AG04450 (cell line): Measurements from ENCODE around the gene PSMD13. TPM values are rescaled to one million over a fixed set of nuclear protein-coding genes. Genes with fewer than 3 reads are reported as not detected.

Source experiments
- CTCF ChIA-PET: fragments of 300-600, 350-600 bp; formaldehyde crosslinking; extraction: SDS; loops from one replicate; lab custom pipeline; 2022; ENCODE audit warnings: antibody characterized with exemption, inconsistent platforms; lab: Charles Lee
- POLR2A ChIA-PET: fragments of 350-600 bp; formaldehyde crosslinking; extraction: SDS; loops from one replicate; lab custom pipeline; 2021; ENCODE audit warnings: antibody characterized with exemption, inconsistent platforms; lab: Yijun Ruan, JAX
- DNase-seq: peaks from one replicate; pipeline ENCODE4 v3.0.0-alpha.2; 2011; ENCODE audit warnings: low read depth, low spot score
- H3K27ac ChIP-seq: one replicate; pipeline ENCODE4 v1.5.1; 2012; ENCODE audit warnings: low read depth, low read length, control low read depth
- H3K27me3 ChIP-seq: one replicate; pipeline ENCODE4 v1.6.0; 2012; ENCODE audit warnings: low read length; ENCODE audit not compliant: control insufficient read depth, insufficient read depth
- H3K4me3 ChIP-seq: 2 replicates; pipeline ENCODE4 v1.5.1; 2011; ENCODE audit warnings: mild to moderate bottlenecking, low read depth, low read length, control low read depth
- H3K9me3 ChIP-seq: 2 replicates; pipeline ENCODE4 v1.5.1; 2012; ENCODE audit warnings: low read length; ENCODE audit not compliant: control insufficient read depth, insufficient read depth
- polyA plus RNA-seq: library from polyadenylated mRNA; depleted of rRNA; stranded (reverse); fragments of >200 nt; gene quantifications from 2 replicates; pipeline ENCODE4 v1.2.3, GENCODE V29; 2011
- TF ChIP-seq, protein P1 (sequence below): IDR thresholded peaks from 2 replicates; pipeline ENCODE4 v1.5.1; 2011; ENCODE audit warnings: low read depth, low read length, control low read depth, inconsistent platforms

The PSMD13 gene
- polyA plus RNA-seq, 1 experiment, result 148 TPM

DNA sequence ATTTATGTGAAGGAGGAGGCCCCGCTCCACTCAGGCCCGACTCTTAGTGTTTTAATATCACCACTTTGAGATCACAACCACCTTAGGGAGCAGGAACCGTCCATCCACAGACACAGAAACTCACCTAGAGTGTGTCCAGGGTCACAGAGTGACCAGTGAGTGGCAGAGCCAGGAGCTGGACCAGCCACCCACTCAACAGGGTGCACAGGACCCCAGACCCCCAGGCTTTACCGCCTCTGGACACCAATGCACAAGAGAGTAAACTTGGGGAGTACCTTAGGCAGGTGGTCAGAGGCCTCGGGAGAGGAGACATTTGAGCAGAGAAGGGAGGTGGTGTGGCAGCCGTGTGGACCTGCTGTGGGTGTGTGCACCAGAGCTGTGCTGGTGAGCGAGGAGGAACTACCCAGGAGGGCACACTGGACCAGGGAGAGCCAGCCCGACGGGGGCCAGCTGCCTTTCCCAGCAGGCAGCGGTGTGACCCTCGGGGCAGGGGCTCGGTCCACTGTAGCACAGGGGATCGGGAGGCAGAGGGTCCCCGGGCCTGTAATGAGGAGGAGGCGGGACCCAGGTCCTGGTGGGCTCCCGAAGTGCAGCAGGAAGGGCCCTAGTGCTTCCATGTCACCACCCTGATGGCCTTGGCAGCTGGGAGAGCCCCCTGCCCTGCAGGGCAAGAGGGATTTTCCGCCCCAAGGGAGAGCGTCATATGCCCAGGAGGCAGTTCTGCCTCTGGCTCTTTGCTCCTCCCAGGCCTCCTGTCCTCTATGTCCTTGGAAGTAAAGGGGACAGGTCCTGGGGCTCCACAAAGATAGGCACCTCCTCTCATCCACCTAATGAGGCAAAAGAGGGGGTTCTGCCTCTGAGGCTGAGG, 33.9 kb downstream of the PSMD13 start:
- DNase-seq, result no peak
- Histone ChIP-seq H3K27me3 (peaks cover 29% of the 10 kb centered on the region), H3K27ac (no peak overlapping the region), H3K4me3 (no peak overlapping the region), H3K9me3 (peaks cover 15% of the 10 kb centered on the region; the same call in 1 of the 2 replicates)
- TF ChIP-seq, protein P1, sequence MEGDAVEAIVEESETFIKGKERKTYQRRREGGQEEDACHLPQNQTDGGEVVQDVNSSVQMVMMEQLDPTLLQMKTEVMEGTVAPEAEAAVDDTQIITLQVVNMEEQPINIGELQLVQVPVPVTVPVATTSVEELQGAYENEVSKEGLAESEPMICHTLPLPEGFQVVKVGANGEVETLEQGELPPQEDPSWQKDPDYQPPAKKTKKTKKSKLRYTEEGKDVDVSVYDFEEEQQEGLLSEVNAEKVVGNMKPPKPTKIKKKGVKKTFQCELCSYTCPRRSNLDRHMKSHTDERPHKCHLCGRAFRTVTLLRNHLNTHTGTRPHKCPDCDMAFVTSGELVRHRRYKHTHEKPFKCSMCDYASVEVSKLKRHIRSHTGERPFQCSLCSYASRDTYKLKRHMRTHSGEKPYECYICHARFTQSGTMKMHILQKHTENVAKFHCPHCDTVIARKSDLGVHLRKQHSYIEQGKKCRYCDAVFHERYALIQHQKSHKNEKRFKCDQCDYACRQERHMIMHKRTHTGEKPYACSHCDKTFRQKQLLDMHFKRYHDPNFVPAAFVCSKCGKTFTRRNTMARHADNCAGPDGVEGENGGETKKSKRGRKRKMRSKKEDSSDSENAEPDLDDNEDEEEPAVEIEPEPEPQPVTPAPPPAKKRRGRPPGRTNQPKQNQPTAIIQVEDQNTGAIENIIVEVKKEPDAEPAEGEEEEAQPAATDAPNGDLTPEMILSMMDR, result no peak
- POLR2A ChIA-PET, result no interaction called here
- CTCF ChIA-PET, result no interaction called here

DNA sequence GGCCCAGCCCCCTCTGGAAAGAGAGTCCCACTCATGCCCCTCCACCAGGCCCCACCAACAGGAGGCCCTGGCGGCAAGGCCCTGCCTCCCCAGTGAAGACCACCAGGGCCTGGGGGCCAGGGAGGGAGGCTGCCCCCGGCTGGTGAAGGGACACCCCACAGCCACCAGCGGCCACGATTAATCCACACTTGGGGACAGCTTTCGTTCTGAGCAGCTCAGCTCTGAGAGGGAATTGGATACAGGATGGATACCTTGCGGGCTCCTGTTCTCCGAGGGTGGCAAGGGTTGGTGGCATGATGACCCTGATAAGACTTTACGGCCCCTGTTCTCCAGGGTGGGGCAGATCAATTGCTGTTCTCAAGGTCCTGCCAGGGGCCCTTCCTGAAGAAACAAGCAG, 34.5 kb downstream of the PSMD13 start:
- no peak overlapping the region for H3K27ac ChIP-seq
- ChIA-PET CTCF (interaction anchor here (0.6 kb wide), 1 partner anchor 33 kb away, joined by 3 read pairs; no protein-coding TSS in a partner anchor), POLR2A (interaction anchor here (0.6 kb wide), 1 partner anchor 12 kb away, joined by 3 read pairs; no protein-coding TSS in a partner anchor)
- no peak for DNase-seq
- TF ChIP-seq, protein P1, result no peak
- H3K4me3 ChIP-seq, result no peak overlapping the region
- peaks cover 10% of the 10 kb centered on the region; the same call in 1 of the 2 replicates for H3K9me3 ChIP-seq
- H3K27me3 ChIP-seq, result peaks cover 29% of the 10 kb centered on the region

DNA sequence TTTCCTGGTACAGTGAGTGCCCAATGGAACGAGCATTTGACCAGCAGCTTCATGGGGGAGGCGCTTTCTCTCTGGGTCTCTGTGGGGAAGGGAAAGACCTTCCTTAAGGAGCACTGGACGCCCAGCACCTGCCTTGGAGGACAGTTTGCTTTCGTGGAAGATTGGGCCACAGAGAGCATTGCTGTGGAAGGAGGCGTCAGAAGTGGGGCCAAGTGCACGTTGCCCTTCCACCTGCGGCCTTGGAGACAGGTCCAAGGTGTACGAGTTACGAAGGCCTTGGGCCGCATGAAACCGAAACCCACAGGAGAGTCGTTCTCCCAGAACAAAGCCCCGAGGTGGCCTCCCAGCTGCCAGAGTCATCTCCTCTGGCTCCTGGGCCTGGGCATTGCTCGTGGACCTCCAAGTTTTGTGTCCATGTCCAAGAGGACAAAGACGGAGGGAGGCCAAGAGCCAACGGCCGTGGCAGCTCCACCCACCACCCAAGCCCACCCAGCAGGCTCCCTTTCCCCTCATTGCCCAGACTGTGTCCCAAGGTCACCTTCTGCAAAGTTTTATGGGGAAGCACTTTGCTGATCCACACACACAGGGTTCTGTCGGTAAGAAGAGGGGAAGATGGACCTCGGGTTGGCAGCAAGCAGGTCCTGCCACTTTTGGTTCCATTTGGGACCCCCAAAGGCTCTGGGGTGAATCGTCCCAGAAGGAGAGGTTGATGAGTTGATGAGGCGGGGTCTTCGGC, 35.6 kb downstream of the PSMD13 start:
- peaks cover 10% of the 10 kb centered on the region; the same call in 1 of the 2 replicates for H3K9me3 ChIP-seq
- TF ChIP-seq, protein P1, result no peak
- no peak overlapping the region for H3K4me3 ChIP-seq
- H3K27me3 ChIP-seq, result peaks cover 35% of the 10 kb centered on the region
- CTCF ChIA-PET, result interaction anchor here (0.6 kb wide), 1 partner anchor 32 kb away, joined by 3 read pairs; no protein-coding TSS in a partner anchor
- no peak overlapping the region for H3K27ac ChIP-seq
- POLR2A ChIA-PET, result interaction anchor here (0.6 kb wide), 1 partner anchor 11 kb away, joined by 3 read pairs; no protein-coding TSS in a partner anchor
- DNase-seq, result no peak

DNA sequence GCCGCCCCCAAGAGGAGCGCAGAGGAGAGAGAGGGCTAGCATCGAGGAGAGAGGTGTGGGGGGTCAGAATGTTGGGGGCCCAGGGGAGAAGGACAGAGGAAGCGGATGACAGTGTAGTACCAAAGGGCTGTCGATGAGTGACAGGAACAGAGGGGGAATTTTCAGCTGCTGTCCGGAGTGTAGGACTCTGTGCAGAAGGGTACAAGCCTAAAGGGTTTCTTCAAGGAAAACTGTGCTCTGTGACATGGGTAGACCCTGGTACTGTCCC, 36.1 kb downstream of the PSMD13 start:
- Histone ChIP-seq H3K27me3 (peaks cover 40% of the 10 kb centered on the region), H3K9me3 (peaks cover 6% of the 10 kb centered on the region; the same call in 1 of the 2 replicates), H3K27ac (no peak overlapping the region), H3K4me3 (no peak overlapping the region)
- ChIA-PET CTCF (no interaction called here), POLR2A (no interaction called here)
- TF ChIP-seq, protein P1, result no peak
- no peak for DNase-seq
